Thoracic aorta (tissue), 2 donors: ENCODE measurements around the gene PTGR3. TPM values are rescaled to one million over a fixed set of nuclear protein-coding genes. Genes with fewer than 3 reads are reported as not detected.

ENCODE experiments used
- ATAC-seq: fragments of 150-250 bp; one replicate; pipeline ENCODE4 v1.8.0; 2017; ENCODE audit warnings: low read depth; ENCODE audit not compliant: insufficient number of reproducible peaks, low FRiP score
- DNase-seq: peaks from one replicate; pipeline ENCODE4 v3.0.0-alpha.2; 2020; ENCODE audit warnings: low spot score
- H3K27ac ChIP-seq, 2 donors: fragments of 200-600 bp; sonication (generic); 1 replicate in 1 of 2; 2 replicates in 1 of 2; pipeline ENCODE4 v1.5.1; 2016; ENCODE audit warnings: mild to moderate bottlenecking in 2 of 2, moderate library complexity in 2 of 2
- H3K27me3 ChIP-seq: fragments of 200-600 bp; sonication (generic); replicated peaks from 2 replicates; pipeline ENCODE4 v1.6.0; 2016; ENCODE audit warnings: mild to moderate bottlenecking; ENCODE audit not compliant: insufficient read depth
- H3K36me3 ChIP-seq: fragments of 200-600 bp; sonication (generic); one replicate; pipeline ENCODE4 v1.5.1; 2016
- H3K4me1 ChIP-seq, 2 donors: fragments of 200-600 bp; sonication (generic); 1 replicate in 1 of 2; 2 replicates in 1 of 2; pipeline versions ENCODE4 v1.5.1 to v1.6.0; 2016; ENCODE audit warnings: low read depth in 2 of 2, mild to moderate bottlenecking in 1 of 2; ENCODE audit not compliant: control insufficient read depth in 1 of 2
- H3K4me3 ChIP-seq: fragments of 200-600 bp; sonication (generic); 2 replicates; pipeline ENCODE4 v1.5.1; 2016; ENCODE audit warnings: mild to moderate bottlenecking
- H3K9me3 ChIP-seq: fragments of 200-600 bp; sonication (generic); 2 replicates; pipeline ENCODE4 v1.5.1; 2016
- total RNA-seq, 2 donors: library from RNA; depleted of rRNA; stranded (reverse); fragments of >200 nt; gene quantifications; one replicate each; pipeline versions ENCODE4 v1.1.0 to v1.2.3, GENCODE V29; 2016
- TF ChIP-seq, protein P1 (sequence below): fragments of 200-600 bp; sonication (generic); IDR thresholded peaks from one replicate; pipeline ENCODE4 v1.5.1; 2019; ENCODE audit warnings: antibody characterized with exemption

Gene PTGR3
- total RNA-seq, 2 donors from 2014 or later: 11.2 to 21.7 TPM

DNA sequence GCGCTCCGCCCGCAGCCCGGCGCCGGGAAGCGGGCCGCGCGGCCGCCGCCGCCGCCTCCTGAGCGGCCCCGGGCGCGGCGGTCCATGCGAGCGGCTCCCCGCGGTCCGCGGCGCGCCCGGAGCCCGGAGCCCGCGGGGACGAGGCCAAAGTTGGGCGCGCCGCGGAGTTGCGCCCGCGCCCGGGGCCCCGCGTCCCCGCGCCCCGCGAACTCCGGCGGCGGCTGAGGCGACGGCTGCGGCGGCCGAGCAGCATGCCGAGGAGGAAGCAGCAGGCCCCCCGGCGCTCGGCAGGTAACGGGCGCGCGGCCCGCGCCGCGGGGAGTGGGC is 2.6 kb upstream of the PTGR3 start:
- Histone ChIP-seq H3K4me3 (peak overlapping the region; percentile 89), H3K27me3 (no peaks in the 10 kb centered on the region), H3K27ac (peak overlapping the region; percentile 12 to 45), H3K9me3 (no peaks in the 10 kb centered on the region), H3K36me3 (no peaks in the 10 kb centered on the region), H3K4me1 (peaks cover 31 to 48% of the 10 kb centered on the region in 2 donors)
- no peak for DNase-seq
- TF ChIP-seq, protein P1, sequence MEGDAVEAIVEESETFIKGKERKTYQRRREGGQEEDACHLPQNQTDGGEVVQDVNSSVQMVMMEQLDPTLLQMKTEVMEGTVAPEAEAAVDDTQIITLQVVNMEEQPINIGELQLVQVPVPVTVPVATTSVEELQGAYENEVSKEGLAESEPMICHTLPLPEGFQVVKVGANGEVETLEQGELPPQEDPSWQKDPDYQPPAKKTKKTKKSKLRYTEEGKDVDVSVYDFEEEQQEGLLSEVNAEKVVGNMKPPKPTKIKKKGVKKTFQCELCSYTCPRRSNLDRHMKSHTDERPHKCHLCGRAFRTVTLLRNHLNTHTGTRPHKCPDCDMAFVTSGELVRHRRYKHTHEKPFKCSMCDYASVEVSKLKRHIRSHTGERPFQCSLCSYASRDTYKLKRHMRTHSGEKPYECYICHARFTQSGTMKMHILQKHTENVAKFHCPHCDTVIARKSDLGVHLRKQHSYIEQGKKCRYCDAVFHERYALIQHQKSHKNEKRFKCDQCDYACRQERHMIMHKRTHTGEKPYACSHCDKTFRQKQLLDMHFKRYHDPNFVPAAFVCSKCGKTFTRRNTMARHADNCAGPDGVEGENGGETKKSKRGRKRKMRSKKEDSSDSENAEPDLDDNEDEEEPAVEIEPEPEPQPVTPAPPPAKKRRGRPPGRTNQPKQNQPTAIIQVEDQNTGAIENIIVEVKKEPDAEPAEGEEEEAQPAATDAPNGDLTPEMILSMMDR: no peak
- ATAC-seq: no peak

DNA sequence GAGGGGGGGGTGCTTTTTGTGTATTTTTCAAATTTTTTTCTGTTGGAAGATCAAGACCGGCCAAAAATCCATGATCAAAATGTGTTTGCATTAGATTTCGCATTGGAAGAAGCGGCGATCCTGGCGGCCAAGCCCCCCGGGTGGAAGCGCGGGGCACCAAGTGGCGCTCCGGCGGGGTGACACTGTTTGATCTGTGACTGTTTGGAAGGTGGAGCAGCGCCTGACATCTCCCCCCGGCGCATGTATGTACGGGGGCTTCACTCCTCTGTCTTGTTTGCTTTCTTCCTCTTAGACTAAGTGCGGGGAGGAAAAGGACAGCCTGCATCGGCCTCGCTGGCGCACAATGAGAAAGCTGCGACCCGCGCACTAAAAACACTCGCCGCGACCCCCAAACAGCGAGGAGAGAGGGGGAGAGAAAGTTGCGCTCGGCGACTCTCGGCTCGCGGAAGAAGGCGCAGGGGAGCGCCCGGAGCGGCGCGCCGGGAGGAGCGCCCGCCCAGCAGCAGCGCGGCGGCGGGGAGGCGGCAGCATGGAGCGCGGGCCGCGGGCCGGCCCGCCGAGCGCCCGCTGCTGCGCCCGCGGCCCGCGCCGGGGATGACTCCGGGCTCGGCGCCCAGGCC is 2.2 kb upstream of the PTGR3 start:
- H3K36me3 ChIP-seq: no peaks in the 10 kb centered on the region
- H3K4me1 ChIP-seq: peaks cover 29 to 48% of the 10 kb centered on the region in 2 donors
- H3K4me3 ChIP-seq: peak overlapping the region; percentile 98
- no peak for ATAC-seq
- H3K27ac ChIP-seq: peak overlapping the region; percentile 92 to 96
- H3K27me3 ChIP-seq: no peaks in the 10 kb centered on the region
- no peaks in the 10 kb centered on the region for H3K9me3 ChIP-seq
- no peak for DNase-seq
- TF ChIP-seq, protein P1: no peak

DNA sequence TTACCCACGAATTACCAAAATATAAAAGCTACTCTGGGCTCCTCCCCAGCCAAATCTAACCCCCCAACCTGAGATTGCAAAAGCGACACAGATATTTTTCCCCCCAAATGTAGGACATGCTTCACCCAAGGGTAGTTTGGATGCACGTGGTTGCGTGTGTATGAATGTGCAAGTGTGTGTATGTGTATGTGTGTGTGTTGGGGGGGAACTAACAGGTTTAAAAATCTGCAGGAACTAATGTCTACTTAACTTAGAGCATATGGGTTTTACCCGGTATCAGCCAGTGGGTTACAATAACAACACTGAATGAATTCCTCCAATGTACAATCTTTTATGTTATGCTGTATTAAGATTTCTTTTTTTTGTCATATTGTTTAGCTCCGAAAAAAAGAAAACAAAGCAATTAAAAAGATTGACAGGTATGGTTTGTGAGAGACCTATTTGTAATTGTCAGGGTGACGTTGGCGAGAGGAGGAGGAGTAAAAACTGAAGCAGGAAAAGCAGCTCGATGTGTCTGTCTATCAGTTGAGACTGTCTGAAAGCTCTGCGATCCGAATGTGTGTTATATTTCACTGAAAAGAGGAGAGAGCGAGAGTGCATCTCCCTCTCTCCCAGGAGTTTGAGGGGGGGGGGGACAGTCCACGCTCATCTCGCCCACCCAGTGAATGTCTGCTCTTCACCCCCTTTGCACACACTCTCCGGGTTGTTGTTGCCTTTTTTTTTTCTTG is 1.5 kb upstream of the PTGR3 start, which contains the start of gene TSHZ1:
TSHZ1 (plus strand) TSS at position 524 of the 728 bp plus-strand sequence. CDS start 1,080 bp downstream, outside the sequence.
- Histone ChIP-seq H3K9me3 (no peaks in the 10 kb centered on the region), H3K4me1 (peaks cover 28 to 53% of the 10 kb centered on the region in 2 donors), H3K36me3 (no peaks in the 10 kb centered on the region), H3K4me3 (peak within 1 kb of the TSS; percentile 98), H3K27ac (peak within 1 kb of the TSS; percentile 92 to 96), H3K27me3 (no peaks in the 10 kb centered on the region)
- DNase-seq (no peak), ATAC-seq (no peak)
- TF ChIP-seq, protein P1: no peak

DNA sequence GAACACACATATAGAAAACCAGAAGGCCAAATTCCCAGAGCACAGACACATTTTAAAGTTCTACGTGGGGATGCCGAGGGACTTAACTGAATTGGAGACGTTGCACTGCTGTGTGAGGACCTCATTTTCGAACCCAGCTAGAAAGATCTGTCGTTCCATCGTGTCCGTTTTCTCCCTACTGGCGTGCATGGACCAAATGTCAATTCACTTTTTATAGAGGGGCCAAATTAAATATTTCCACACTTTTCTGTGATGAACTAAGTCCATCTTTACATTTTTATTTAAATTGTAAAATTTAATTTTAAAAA is 966 bp upstream of the PTGR3 start:
- Histone ChIP-seq H3K36me3 (no peaks in the 10 kb centered on the region), H3K4me1 (peaks cover 33 to 58% of the 10 kb centered on the region in 2 donors), H3K4me3 (peak overlapping the region; percentile 98), H3K27me3 (no peaks in the 10 kb centered on the region), H3K27ac (peak overlapping the region; percentile 92 to 96), H3K9me3 (no peaks in the 10 kb centered on the region)
- TF ChIP-seq, protein P1: no peak
- DNase-seq (no peak), ATAC-seq (no peak)

DNA sequence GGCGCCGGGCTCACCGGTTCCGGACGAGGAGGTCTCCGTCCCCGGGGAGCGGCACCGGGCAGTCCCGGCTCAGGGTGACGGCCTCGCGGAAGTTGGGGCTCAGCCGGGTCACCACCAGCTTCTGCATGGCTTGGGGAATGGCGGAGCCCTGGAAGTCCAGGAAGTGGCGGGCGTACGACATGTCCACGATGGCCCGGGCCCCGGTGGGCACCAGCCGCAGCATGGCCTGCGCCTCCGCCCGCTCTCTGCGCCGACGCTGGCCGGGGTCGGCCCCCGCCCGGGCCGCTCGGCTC is 157 bp downstream of the PTGR3 start:
- TF ChIP-seq, protein P1: no peak
- H3K4me1 ChIP-seq: peaks cover 36 to 59% of the 10 kb centered on the region in 2 donors
- DNase-seq (no peak), ATAC-seq (no peak)
- H3K27me3 ChIP-seq: no peaks in the 10 kb centered on the region
- H3K27ac ChIP-seq: peak overlapping the region; percentile 92 to 96
- H3K4me3 ChIP-seq: peak overlapping the region; percentile 98
- H3K36me3 ChIP-seq: no peaks in the 10 kb centered on the region
- H3K9me3 ChIP-seq: no peaks in the 10 kb centered on the region
